Stimulated activated naive B cell treated with anti-CD40 and anti-IgM and Interleukin-4, amounts not matched to agents 10 μg/mL and 1 μg/mL and 100 μg/mL, for 72 hours (primary cell): ENCODE data around the gene RNASE4.
"Not testable (repeated sequence)": the region's sequence is repeated elsewhere in the genome, so short reads cannot be mapped to it uniquely, and the experiment has no call there.

ENCODE experiments used
- ATAC-seq, 2 donors: fragments of 150-1000 bp; cut with Tn5 transposase; replicated peaks; 2 replicates each; pipeline ENCODE4 v1.10.0; 2021; ENCODE audit warnings: moderate library complexity in 1 of 2
- DNase-seq: peaks from one replicate; pipeline ENCODE4 v3.0.0; 2021
- H3K27ac Mint-ChIP-seq: one replicate; pipeline ENCODE4 v1.8.0; 2022; ENCODE audit warnings: mild to moderate bottlenecking, mixed read lengths
- H3K27me3 Mint-ChIP-seq, 2 donors: one replicate each; pipeline ENCODE4 v1.8.0; 2022; ENCODE audit warnings: mixed read lengths in 2 of 2
- H3K36me3 Mint-ChIP-seq, 2 donors: one replicate each; pipeline ENCODE4 v1.8.0; 2022; ENCODE audit warnings: mixed read lengths in 2 of 2, mild to moderate bottlenecking in 1 of 2
- H3K4me1 Mint-ChIP-seq, 2 donors: one replicate each; pipeline ENCODE4 v1.8.0; 2022; ENCODE audit warnings: mixed read lengths in 2 of 2, mild to moderate bottlenecking in 1 of 2
- H3K4me3 Mint-ChIP-seq, 2 donors: one replicate each; pipeline ENCODE4 v1.8.0; 2022; ENCODE audit warnings: mild to moderate bottlenecking in 2 of 2, mixed read lengths in 2 of 2, moderate library complexity in 1 of 2
- H3K9me3 Mint-ChIP-seq, 2 donors: one replicate each; pipeline ENCODE4 v1.8.0; 2022; ENCODE audit warnings: mixed read lengths in 2 of 2, mild to moderate bottlenecking in 1 of 2

The RNASE4 gene

GRCh38 chr14:20683891-20684661 lies at the start of gene RNASE4:
Gene RNASE4 (plus strand): TSS chr14:20684560. CDS start chr14:20699372, 14,812 bp downstream.
- peaks cover 0 to 25% of the 10 kb centered on the region in 2 donors for H3K4me1 Mint-ChIP-seq
- peaks cover 6% of the 10 kb centered on the region in 2 donors for H3K27me3 Mint-ChIP-seq
- peak within 1 kb of the TSS; percentile 66 for H3K27ac Mint-ChIP-seq
- peak; percentile 73 for DNase-seq
- H3K36me3 Mint-ChIP-seq, result no peaks in the 10 kb centered on the region
- ATAC-seq, result peak; percentile 38 to 46
- H3K4me3 Mint-ChIP-seq, result peak within 1 kb of the TSS in 1 of 2 donors; percentile 13
- H3K9me3 Mint-ChIP-seq, result no peaks in the 10 kb centered on the region

- Mint-ChIP-seq H3K27me3 (peaks cover 39 to 49% of the 10 kb centered on the region in 2 donors), H3K36me3 (no peaks in the 10 kb centered on the region), H3K27ac (no peak within 1 kb of the TSS), H3K4me3 (no peak within 1 kb of the TSS), H3K9me3 (no peaks in the 10 kb centered on the region), H3K4me1 (no peaks in the 10 kb centered on the region)
- DNase-seq, result no peak
- ATAC-seq, result no peak
These were observed 42.8 kb upstream of the RNASE4 start, which contains the start of gene OR6S1 for GRCh38 chr14:20641591-20641990. Gene OR6S1 (minus strand): TSS chr14:20641691. CDS start chr14:20641691, 0 bp downstream.

- H3K9me3 Mint-ChIP-seq, result no peaks in the 10 kb centered on the region
- no peak overlapping the region for H3K27ac Mint-ChIP-seq
- no peak for ATAC-seq
These were observed 42.2 kb upstream of the RNASE4 start for GRCh38 chr14:20642182-20642581.

GRCh38 chr14:20642755-20643154 lies 41.6 kb upstream of the RNASE4 start:
- H3K4me1 Mint-ChIP-seq, H3K36me3 Mint-ChIP-seq, ATAC-seq, H3K4me3 Mint-ChIP-seq, H3K9me3 Mint-ChIP-seq, H3K27ac Mint-ChIP-seq, DNase-seq: not testable (repeated sequence)
- H3K27me3 Mint-ChIP-seq, result peaks cover 39 to 46% of the 10 kb centered on the region in 2 donors

More at GRCh38 chr14:20642182-20642581, 42.2 kb upstream of the RNASE4 start:
- Mint-ChIP-seq H3K4me1 (no peaks in the 10 kb centered on the region), H3K27me3 (peaks cover 39 to 46% of the 10 kb centered on the region in 2 donors), H3K36me3 (no peaks in the 10 kb centered on the region), H3K4me3 (no peak overlapping the region)
- no peak for DNase-seq

- no peaks in the 10 kb centered on the region for H3K9me3 Mint-ChIP-seq
- peaks cover 39 to 54% of the 10 kb centered on the region in 2 donors for H3K27me3 Mint-ChIP-seq
- no peaks in the 10 kb centered on the region for H3K4me1 Mint-ChIP-seq
- no peak for ATAC-seq
- no peak overlapping the region for H3K27ac Mint-ChIP-seq
- H3K36me3 Mint-ChIP-seq, result no peaks in the 10 kb centered on the region
- DNase-seq, result no peak
- no peak overlapping the region for H3K4me3 Mint-ChIP-seq
These were observed 39.8 kb upstream of the RNASE4 start for GRCh38 chr14:20644520-20644919.

- Mint-ChIP-seq H3K27ac (no peak overlapping the region), H3K27me3 (peaks cover 39 to 56% of the 10 kb centered on the region in 2 donors), H3K4me3 (no peak overlapping the region), H3K4me1 (no peaks in the 10 kb centered on the region), H3K36me3 (no peaks in the 10 kb centered on the region), H3K9me3 (no peaks in the 10 kb centered on the region)
- no peak for ATAC-seq
- DNase-seq, result no peak
These were observed 38.9 kb upstream of the RNASE4 start for GRCh38 chr14:20645481-20645880.

GRCh38 chr14:20652996-20653975 lies 31.1 kb upstream of the RNASE4 start:
- ATAC-seq, result peak; percentile 67 to 80
- Mint-ChIP-seq H3K27ac (peak overlapping the region; percentile 82), H3K9me3 (no peaks in the 10 kb centered on the region), H3K36me3 (no peaks in the 10 kb centered on the region), H3K27me3 (peaks cover 53 to 69% of the 10 kb centered on the region in 2 donors), H3K4me3 (peak overlapping the region; percentile 35 to 69), H3K4me1 (peaks cover 19 to 20% of the 10 kb centered on the region in 2 donors)
- DNase-seq, result peak; percentile 45

- Mint-ChIP-seq H3K4me3 (no peak overlapping the region), H3K27me3 (peaks cover 65 to 72% of the 10 kb centered on the region in 2 donors), H3K36me3 (no peaks in the 10 kb centered on the region), H3K27ac (no peak overlapping the region), H3K4me1 (peaks cover 19 to 20% of the 10 kb centered on the region in 2 donors), H3K9me3 (no peaks in the 10 kb centered on the region)
- DNase-seq, result no peak
- ATAC-seq, result no peak
These were observed 28.5 kb upstream of the RNASE4 start for GRCh38 chr14:20655851-20656250.

GRCh38 chr14:20656274-20656673 lies 28.1 kb upstream of the RNASE4 start:
- H3K4me3 Mint-ChIP-seq, result no peak overlapping the region
- no peaks in the 10 kb centered on the region for H3K36me3 Mint-ChIP-seq
- H3K9me3 Mint-ChIP-seq, result no peaks in the 10 kb centered on the region
- ATAC-seq, result no peak
- peaks cover 19 to 20% of the 10 kb centered on the region in 2 donors for H3K4me1 Mint-ChIP-seq
- peaks cover 65 to 72% of the 10 kb centered on the region in 2 donors for H3K27me3 Mint-ChIP-seq
- no peak for DNase-seq
- no peak overlapping the region for H3K27ac Mint-ChIP-seq

GRCh38 chr14:20657216-20658211 lies 26.8 kb upstream of the RNASE4 start:
- no peaks in the 10 kb centered on the region for H3K36me3 Mint-ChIP-seq
- H3K9me3 Mint-ChIP-seq, result no peaks in the 10 kb centered on the region
- H3K4me3 Mint-ChIP-seq, result no peak overlapping the region
- DNase-seq (no peak), ATAC-seq (peak in 1 of 2 donors; percentile 29)
- peaks cover 21 to 23% of the 10 kb centered on the region in 2 donors for H3K4me1 Mint-ChIP-seq
- H3K27me3 Mint-ChIP-seq, result peaks cover 61 to 68% of the 10 kb centered on the region in 2 donors
- no peak overlapping the region for H3K27ac Mint-ChIP-seq

GRCh38 chr14:20658246-20658645 lies 26.1 kb upstream of the RNASE4 start:
- no peak for DNase-seq
- no peak overlapping the region for H3K27ac Mint-ChIP-seq
- H3K27me3 Mint-ChIP-seq, result peaks cover 56 to 61% of the 10 kb centered on the region in 2 donors
- no peak for ATAC-seq
- H3K4me1 Mint-ChIP-seq, result peaks cover 22 to 26% of the 10 kb centered on the region in 2 donors
- H3K4me3 Mint-ChIP-seq, result no peak overlapping the region
- no peaks in the 10 kb centered on the region for H3K36me3 Mint-ChIP-seq
- H3K9me3 Mint-ChIP-seq, result no peaks in the 10 kb centered on the region

- Mint-ChIP-seq H3K36me3 (no peaks in the 10 kb centered on the region), H3K4me3 (no peak overlapping the region), H3K4me1 (peaks cover 22 to 27% of the 10 kb centered on the region in 2 donors), H3K27ac (no peak overlapping the region), H3K27me3 (peaks cover 45 to 50% of the 10 kb centered on the region in 2 donors), H3K9me3 (no peaks in the 10 kb centered on the region)
- no peak for DNase-seq
- no peak for ATAC-seq
These were observed 25.0 kb upstream of the RNASE4 start for GRCh38 chr14:20659336-20659735.

GRCh38 chr14:20659813-20660395 lies 24.5 kb upstream of the RNASE4 start:
- no peak for DNase-seq
- H3K36me3 Mint-ChIP-seq, result no peaks in the 10 kb centered on the region
- no peak overlapping the region for H3K4me3 Mint-ChIP-seq
- no peak overlapping the region for H3K27ac Mint-ChIP-seq
- H3K9me3 Mint-ChIP-seq, result no peaks in the 10 kb centered on the region
- H3K27me3 Mint-ChIP-seq, result peaks cover 42 to 44% of the 10 kb centered on the region in 2 donors
- ATAC-seq, result no peak
- peaks cover 20 to 28% of the 10 kb centered on the region in 2 donors for H3K4me1 Mint-ChIP-seq
